Mesendoderm (in vitro differentiated cells): ENCODE data around the gene CYB5D1.
A peak's percentile ranks its signal among the peaks of the same experiment; 100 is the strongest.

Experiments used
- DNase-seq: peaks from one replicate; pipeline ENCODE4 v3.0.0; 2013
- H2AK5ac ChIP-seq: 2 replicates; pipeline ENCODE4 v1.6.1; 2013; ENCODE audit warnings: low read length, inconsistent platforms
- H2BK120ac ChIP-seq: 2 replicates; pipeline ENCODE4 v1.6.1; 2013; ENCODE audit warnings: low read depth, mild to moderate bottlenecking, low read length, moderate library complexity, mixed read lengths
- H2BK15ac ChIP-seq: replicated peaks from 2 replicates; pipeline ENCODE4 v1.6.1; 2013; ENCODE audit warnings: low read depth, mild to moderate bottlenecking, moderate library complexity
- H2BK5ac ChIP-seq: 2 replicates; pipeline ENCODE4 v1.6.1; 2013; ENCODE audit warnings: low read length, inconsistent platforms
- H3K18ac ChIP-seq: 2 replicates; pipeline ENCODE4 v1.6.1; 2013; ENCODE audit warnings: mild to moderate bottlenecking, low read length, mixed read lengths
- H3K23ac ChIP-seq: one replicate; pipeline ENCODE4 v1.6.1; 2013; ENCODE audit warnings: low read length
- H3K27ac ChIP-seq: 2 replicates; pipeline ENCODE4 v1.5.1; 2013; ENCODE audit warnings: low read depth, mild to moderate bottlenecking, inconsistent platforms, low read length, moderate library complexity
- H3K27me3 ChIP-seq: 2 replicates; pipeline ENCODE4 v1.6.1; 2013; ENCODE audit warnings: low read length, control low read depth, mild to moderate bottlenecking, inconsistent platforms; ENCODE audit not compliant: insufficient read depth, poor library complexity
- H3K36me3 ChIP-seq: 2 replicates; pipeline ENCODE4 v1.6.1; 2013; ENCODE audit warnings: low read length, inconsistent platforms; ENCODE audit not compliant: control insufficient read depth, insufficient read depth
- H3K4ac ChIP-seq: one replicate; pipeline ENCODE4 v1.6.1; 2013; ENCODE audit warnings: low read depth, mild to moderate bottlenecking, low read length, moderate library complexity
- H3K4me1 ChIP-seq: 2 replicates; pipeline ENCODE4 v1.6.1; 2013; ENCODE audit warnings: low read depth, low read length, inconsistent platforms; ENCODE audit not compliant: control insufficient read depth
- H3K4me2 ChIP-seq: 2 replicates; pipeline ENCODE4 v1.6.1; 2013; ENCODE audit warnings: low read length
- H3K4me3 ChIP-seq: 2 replicates; pipeline ENCODE4 v1.5.1; 2013; ENCODE audit warnings: mild to moderate bottlenecking, low read length
- H3K56ac ChIP-seq: one replicate; pipeline ENCODE4 v1.6.1; 2013; ENCODE audit warnings: low read length
- H3K79me1 ChIP-seq: 2 replicates; pipeline ENCODE4 v1.6.1; 2013; ENCODE audit warnings: low read length, inconsistent platforms
- H3K79me2 ChIP-seq: 2 replicates; pipeline ENCODE4 v1.6.1; 2013; ENCODE audit warnings: mild to moderate bottlenecking, low read length; ENCODE audit not compliant: control insufficient read depth, insufficient read depth
- H3K9ac ChIP-seq: 2 replicates; pipeline ENCODE4 v1.6.1; 2013; ENCODE audit warnings: low read length, inconsistent platforms
- H4K5ac ChIP-seq: one replicate; pipeline ENCODE4 v1.6.1; 2013; ENCODE audit warnings: low read length
- H4K8ac ChIP-seq: one replicate; pipeline ENCODE4 v1.6.1; 2013; ENCODE audit warnings: low read depth, mild to moderate bottlenecking, control low read depth, low read length, moderate library complexity
- WGBS: extraction: QIAGEN DNeasy Blood & Tissue Kit; methylation state at CpG from one replicate; pipeline ENCODE4 v1.1.7; 2013; ENCODE audit warnings: low lambda C conversion rate, missing lambda C conversion rate; ENCODE audit not compliant: insufficient coverage; ENCODE audit errors: extremely low coverage; 5-methylcytosine and 5-hydroxymethylcytosine counted together

The CYB5D1 gene

GRCh38 chr17:7887038-7887481 lies 29.3 kb downstream of the CYB5D1 start:
- H3K4me1 ChIP-seq = peaks cover 13% of the 10 kb centered on the region
- H3K79me1 ChIP-seq = peaks cover 4% of the 10 kb centered on the region
- no peaks in the 10 kb centered on the region for H3K27me3 ChIP-seq
- H3K36me3 ChIP-seq = peaks cover 2% of the 10 kb centered on the region
- H3K18ac ChIP-seq = peak overlapping the region; percentile 53
- peaks cover 1% of the 10 kb centered on the region for H3K79me2 ChIP-seq
- H2BK5ac ChIP-seq = peak overlapping the region; percentile 50
- H3K23ac ChIP-seq = peak overlapping the region; percentile 24
- H3K4ac ChIP-seq = no peak overlapping the region
- H3K4me3 ChIP-seq = peak overlapping the region; percentile 68
- H3K9ac ChIP-seq = peak overlapping the region; percentile 84
- no peak overlapping the region for H4K5ac ChIP-seq
- no peak overlapping the region for H2BK15ac ChIP-seq
- peak overlapping the region; percentile 97 for H3K4me2 ChIP-seq
- H2BK120ac ChIP-seq = no peak overlapping the region
- WGBS = no CpG with 5 or more reads among the region's 8 CpGs
- H2AK5ac ChIP-seq = no peak overlapping the region
- DNase-seq = peak; percentile 44
- peak overlapping the region; percentile 16 for H3K27ac ChIP-seq
- no peak overlapping the region for H4K8ac ChIP-seq
- peak overlapping the region; percentile 97 for H3K56ac ChIP-seq

GRCh38 chr17:7887482-7888183 lies 29.8 kb downstream of the CYB5D1 start:
- no peak overlapping the region for H4K8ac ChIP-seq
- H3K4me1 ChIP-seq = peaks cover 13% of the 10 kb centered on the region
- peak overlapping the region; percentile 90 for H3K9ac ChIP-seq
- peak overlapping the region; percentile 17 for H3K4ac ChIP-seq
- H2BK5ac ChIP-seq = peak overlapping the region; percentile 39
- H3K36me3 ChIP-seq = peaks cover 3% of the 10 kb centered on the region
- no peak overlapping the region for H2BK15ac ChIP-seq
- DNase-seq = peak; percentile 86
- H3K56ac ChIP-seq = peak overlapping the region; percentile 97
- no peaks in the 10 kb centered on the region for H3K27me3 ChIP-seq
- no peak overlapping the region for H2BK120ac ChIP-seq
- WGBS = no CpG with 5 or more reads among the region's 35 CpGs
- H3K23ac ChIP-seq = no peak overlapping the region
- H3K79me2 ChIP-seq = peaks cover 1% of the 10 kb centered on the region
- peak overlapping the region; percentile 75 for H3K27ac ChIP-seq
- no peak overlapping the region for H4K5ac ChIP-seq
- H2AK5ac ChIP-seq = no peak overlapping the region
- peak overlapping the region; percentile 97 for H3K4me2 ChIP-seq
- H3K79me1 ChIP-seq = peaks cover 3% of the 10 kb centered on the region
- H3K4me3 ChIP-seq = peak overlapping the region; percentile 45
- H3K18ac ChIP-seq = peak overlapping the region; percentile 53

- peaks cover 3% of the 10 kb centered on the region for H3K79me1 ChIP-seq
- H3K56ac ChIP-seq = peak within 1 kb of the TSS; percentile 88
- peaks cover 1% of the 10 kb centered on the region for H3K79me2 ChIP-seq
- H4K5ac ChIP-seq = no peak within 1 kb of the TSS
- peak within 1 kb of the TSS; percentile 75 for H3K27ac ChIP-seq
- H2BK15ac ChIP-seq = no peak within 1 kb of the TSS
- H3K4ac ChIP-seq = peak within 1 kb of the TSS; percentile 17
- peaks cover 3% of the 10 kb centered on the region for H3K36me3 ChIP-seq
- H2AK5ac ChIP-seq = no peak within 1 kb of the TSS
- peaks cover 13% of the 10 kb centered on the region for H3K4me1 ChIP-seq
- H3K9ac ChIP-seq = peak within 1 kb of the TSS; percentile 90
- H2BK5ac ChIP-seq = peak within 1 kb of the TSS; percentile 39
- H3K23ac ChIP-seq = peak within 1 kb of the TSS; percentile 11
- peak within 1 kb of the TSS; percentile 11 for H3K18ac ChIP-seq
- H3K4me3 ChIP-seq = peak within 1 kb of the TSS; percentile 45
- no peak within 1 kb of the TSS for H4K8ac ChIP-seq
- H2BK120ac ChIP-seq = no peak within 1 kb of the TSS
- H3K4me2 ChIP-seq = peak within 1 kb of the TSS; percentile 77
- DNase-seq = peak; percentile 56
- no CpG with 5 or more reads among the region's 18 CpGs for WGBS
- no peaks in the 10 kb centered on the region for H3K27me3 ChIP-seq
These were observed 30.5 kb downstream of the CYB5D1 start, which contains the start of gene CHD3 for GRCh38 chr17:7888184-7888920. CHD3 (plus strand) TSS chr17:7888789; CDS start chr17:7889001, 212 bp downstream.

- no peak overlapping the region for H3K4me3 ChIP-seq
- H3K9ac ChIP-seq = peak overlapping the region; percentile 27
- H3K36me3 ChIP-seq = peaks cover 3% of the 10 kb centered on the region
- DNase-seq = peak; percentile 57
- no CpG with 5 or more reads among the region's 11 CpGs for WGBS
- H3K27me3 ChIP-seq = no peaks in the 10 kb centered on the region
- peaks cover 13% of the 10 kb centered on the region for H3K4me1 ChIP-seq
- no peak overlapping the region for H2AK5ac ChIP-seq
- H4K5ac ChIP-seq = no peak overlapping the region
- no peak overlapping the region for H3K18ac ChIP-seq
- H2BK5ac ChIP-seq = no peak overlapping the region
- H3K56ac ChIP-seq = peak overlapping the region; percentile 49
- H2BK120ac ChIP-seq = no peak overlapping the region
- H3K23ac ChIP-seq = no peak overlapping the region
- H3K4ac ChIP-seq = no peak overlapping the region
- H4K8ac ChIP-seq = no peak overlapping the region
- H2BK15ac ChIP-seq = no peak overlapping the region
- no peak overlapping the region for H3K27ac ChIP-seq
- H3K79me1 ChIP-seq = peaks cover 3% of the 10 kb centered on the region
- H3K79me2 ChIP-seq = peaks cover 1% of the 10 kb centered on the region
- no peak overlapping the region for H3K4me2 ChIP-seq
These were observed 31.6 kb downstream of the CYB5D1 start for GRCh38 chr17:7889166-7889955.

- H3K27me3 ChIP-seq = no peaks in the 10 kb centered on the region
- no peak overlapping the region for H4K8ac ChIP-seq
- H2AK5ac ChIP-seq = no peak overlapping the region
- no peak overlapping the region for H3K56ac ChIP-seq
- H3K27ac ChIP-seq = no peak overlapping the region
- no peak overlapping the region for H3K4me2 ChIP-seq
- WGBS = no CpG with 5 or more reads among the region's 15 CpGs
- H3K36me3 ChIP-seq = peaks cover 6% of the 10 kb centered on the region
- H3K23ac ChIP-seq = no peak overlapping the region
- no peak for DNase-seq
- H2BK5ac ChIP-seq = no peak overlapping the region
- no peak overlapping the region for H2BK15ac ChIP-seq
- no peak overlapping the region for H3K18ac ChIP-seq
- H3K79me2 ChIP-seq = peaks cover 1% of the 10 kb centered on the region
- H3K4ac ChIP-seq = no peak overlapping the region
- H3K79me1 ChIP-seq = peaks cover 3% of the 10 kb centered on the region
- peaks cover 6% of the 10 kb centered on the region for H3K4me1 ChIP-seq
- no peak overlapping the region for H3K9ac ChIP-seq
- no peak overlapping the region for H4K5ac ChIP-seq
- no peak overlapping the region for H2BK120ac ChIP-seq
- H3K4me3 ChIP-seq = no peak overlapping the region
These were observed 35.5 kb downstream of the CYB5D1 start for GRCh38 chr17:7893187-7893880.
